H1 (cell line): ENCODE measurements around the gene LRRTM4. TPM values are rescaled to one million over a fixed set of nuclear protein-coding genes. Genes with fewer than 3 reads are reported as not detected.

ENCODE experiments used
- CTCF ChIA-PET: fragments of 300-600 bp; sonication (Branson Sonifier 250); formaldehyde crosslinking; loops from one replicate; lab custom pipeline; 2021; ENCODE audit not compliant: partially characterized antibody; lab: Charles Lee
- POLR2A ChIA-PET: fragments of 300-600 bp; sonication (Branson Sonifier 250); formaldehyde crosslinking; loops from one replicate; lab custom pipeline; 2021; ENCODE audit warnings: inconsistent platforms; ENCODE audit not compliant: partially characterized antibody; lab: Charles Lee
- DNase-seq, 2 experiments: peaks; one replicate each; pipeline versions ENCODE4 v3.0.0 to v3.0.0-alpha.2; 2010 to 2022; ENCODE audit warnings: low spot score in 2 of 2, low read depth in 1 of 2, mixed read lengths in 1 of 2
- FAIRE-seq: peaks from 2 replicates; lab custom pipeline; 2011; peaks lifted over from hg19 to GRCh38; lab: Jason Lieb, UNC
- H2AFZ ChIP-seq: 2 replicates; pipeline ENCODE4 v1.8.1; 2012; ENCODE audit warnings: low read length, inconsistent platforms
- H2AK5ac ChIP-seq: 2 replicates; pipeline ENCODE4 v1.6.1; 2013; ENCODE audit warnings: low read depth, low read length
- H2BK120ac ChIP-seq: replicated peaks from 2 replicates; pipeline ENCODE3; 2013; ENCODE audit warnings: low read depth, low read length, inconsistent platforms
- H2BK12ac ChIP-seq: 2 replicates; pipeline ENCODE4 v1.6.1; 2013; ENCODE audit warnings: low read depth, low read length
- H2BK15ac ChIP-seq: 2 replicates; pipeline ENCODE4 v1.6.1; 2013; ENCODE audit warnings: low read length
- H2BK20ac ChIP-seq: 2 replicates; pipeline ENCODE4 v1.6.1; 2013; ENCODE audit warnings: low read length
- H2BK5ac ChIP-seq: 2 replicates; pipeline ENCODE4 v1.6.1; 2013; ENCODE audit warnings: low read depth, low read length
- H3K14ac ChIP-seq: 2 replicates; pipeline ENCODE4 v1.6.1; 2013; ENCODE audit warnings: inconsistent platforms; ENCODE audit not compliant: insufficient read length
- H3K18ac ChIP-seq: 2 replicates; pipeline ENCODE4 v1.6.1; 2013; ENCODE audit warnings: low read length; ENCODE audit errors: extremely low read depth
- H3K23ac ChIP-seq: 2 replicates; pipeline ENCODE4 v1.6.1; 2013; ENCODE audit warnings: inconsistent platforms; ENCODE audit not compliant: insufficient read length
- H3K23me2 ChIP-seq: 2 replicates; pipeline ENCODE4 v1.6.1; 2013; ENCODE audit warnings: low read depth, low read length
- H3K27ac ChIP-seq: 2 replicates; pipeline ENCODE4 v1.6.1; 2011; ENCODE audit warnings: low read depth, low read length, inconsistent platforms
- H3K27me3 ChIP-seq, 4 experiments: replicated peaks in 1 of 4; 1 replicate in 1 of 4; 2 replicates in 3 of 4; pipeline versions ENCODE4 v1.6.1 to v1.8.1; 2011 to 2013; ENCODE audit warnings: low read length in 3 of 4, mild to moderate bottlenecking in 3 of 4, inconsistent platforms in 2 of 4, mixed read lengths in 2 of 4, moderate library complexity in 1 of 4; ENCODE audit not compliant: control insufficient read depth in 3 of 4, insufficient read depth in 3 of 4; ENCODE audit errors: extremely low read depth in 1 of 4
- H3K36me3 ChIP-seq, 4 experiments: 2 replicates each; pipeline versions ENCODE4 v1.6.1 to v1.8.1; 2011 to 2013; ENCODE audit warnings: mild to moderate bottlenecking in 4 of 4, low read length in 3 of 4, moderate library complexity in 2 of 4, control low read depth in 1 of 4, inconsistent platforms in 1 of 4; ENCODE audit not compliant: insufficient read depth in 4 of 4, control insufficient read depth in 2 of 4
- H3K4ac ChIP-seq: replicated peaks from 2 replicates; pipeline ENCODE3; 2013; ENCODE audit warnings: low read length, low read depth, mixed read lengths, inconsistent platforms; ENCODE audit not compliant: insufficient read length
- H3K4me1 ChIP-seq, 4 experiments: replicated peaks in 1 of 4; 1 replicate in 1 of 4; 2 replicates in 3 of 4; pipeline versions ENCODE4 v1.6.1 to v1.8.1; 2011 to 2013; ENCODE audit warnings: low read length in 3 of 4, inconsistent platforms in 2 of 4, mixed read lengths in 1 of 4; ENCODE audit not compliant: insufficient read depth in 4 of 4, control insufficient read depth in 3 of 4
- H3K4me2 ChIP-seq, 2 experiments: 2 replicates each; pipeline versions ENCODE4 v1.6.1 to v1.8.1; 2011 to 2013; ENCODE audit warnings: low read depth in 2 of 2, low read length in 2 of 2, control low read depth in 1 of 2, inconsistent platforms in 1 of 2, mild to moderate bottlenecking in 1 of 2; ENCODE audit not compliant: insufficient read depth in 1 of 2
- H3K4me3 ChIP-seq, 4 experiments: fragments of 200-600, 300-600 bp in 1 of 4; sonication (generic), shearing (Covaris generic), sonication (Bioruptor Twin) in 1 of 4; 2 replicates each; pipeline versions ENCODE4 v1.5.1 to v1.8.1; 2011 to 2016; ENCODE audit warnings: low read length in 4 of 4, low read depth in 3 of 4, control low read depth in 2 of 4, inconsistent platforms in 2 of 4, mild to moderate bottlenecking in 2 of 4, mixed read lengths in 1 of 4, moderate library complexity in 1 of 4; ENCODE audit not compliant: insufficient read depth in 2 of 4; ENCODE audit errors: extremely low read depth in 1 of 4
- H3K56ac ChIP-seq: replicated peaks from 2 replicates; pipeline ENCODE3; 2013; ENCODE audit warnings: low read depth, mild to moderate bottlenecking, mixed read lengths, low read length, inconsistent platforms; ENCODE audit not compliant: insufficient read length
- H3K79me1 ChIP-seq: 2 replicates; pipeline ENCODE4 v1.6.1; 2013; ENCODE audit warnings: low read depth, low read length, control low read depth
- H3K79me2 ChIP-seq, 2 experiments: 2 replicates each; pipeline versions ENCODE4 v1.6.1 to v1.8.1; 2012 to 2013; ENCODE audit warnings: low read length in 2 of 2, mild to moderate bottlenecking in 2 of 2, inconsistent platforms in 1 of 2; ENCODE audit not compliant: insufficient read depth in 2 of 2, control insufficient read depth in 1 of 2
- H3K9ac ChIP-seq, 4 experiments: replicated peaks in 1 of 4; 1 replicate in 1 of 4; 2 replicates in 3 of 4; pipeline versions ENCODE4 v1.6.1 to v1.8.1; 2011 to 2013; ENCODE audit warnings: low read depth in 3 of 4, low read length in 3 of 4, control low read depth in 2 of 4, mild to moderate bottlenecking in 2 of 4, moderate library complexity in 2 of 4, inconsistent platforms in 1 of 4; ENCODE audit errors: extremely low read depth in 1 of 4
- H3K9me3 ChIP-seq, 2 experiments: 2 replicates each; pipeline versions ENCODE4 v1.6.1 to v1.8.1; 2012 to 2013; ENCODE audit warnings: mild to moderate bottlenecking in 2 of 2, moderate library complexity in 2 of 2, control low read depth in 1 of 2, inconsistent platforms in 1 of 2, low read depth in 1 of 2, low read length in 1 of 2, mixed read lengths in 1 of 2; ENCODE audit not compliant: insufficient read depth in 2 of 2
- H4K20me1 ChIP-seq, 2 experiments: replicated peaks in 1 of 2; 2 replicates each; pipeline versions ENCODE3 to v1.8.1; 2011 to 2013; ENCODE audit warnings: inconsistent platforms in 2 of 2, low read length in 2 of 2, mild to moderate bottlenecking in 1 of 2; ENCODE audit not compliant: insufficient read depth in 2 of 2, control insufficient read depth in 1 of 2
- H4K5ac ChIP-seq: 2 replicates; pipeline ENCODE4 v1.6.1; 2013; ENCODE audit warnings: low read length, low read depth, mixed read lengths, inconsistent platforms; ENCODE audit not compliant: insufficient read length
- H4K8ac ChIP-seq: 2 replicates; pipeline ENCODE4 v1.8.0; 2013; ENCODE audit warnings: mild to moderate bottlenecking, moderate library complexity, low read length, inconsistent platforms; ENCODE audit not compliant: insufficient read depth; ENCODE audit errors: extremely low read depth
- H4K91ac ChIP-seq: replicated peaks from 2 replicates; pipeline ENCODE3; 2013; ENCODE audit warnings: low read length, mixed read lengths, inconsistent platforms; ENCODE audit not compliant: insufficient read length
- WGBS, 2 experiments: shearing (Covaris generic) in 1 of 2; methylation state at CpG; one replicate each; pipeline versions ENCODE4 v1.1.6 to v1.1.7; 2013 to 2015; ENCODE audit warnings: low lambda C conversion rate in 2 of 2, mixed read lengths in 2 of 2, inconsistent platforms in 1 of 2, low coverage in 1 of 2, missing lambda C conversion rate in 1 of 2; ENCODE audit not compliant: insufficient replicate concordance in 2 of 2, insufficient coverage in 1 of 2, insufficient read length in 1 of 2; ENCODE audit errors: extremely low coverage in 1 of 2, missing lambda C conversion rate in 1 of 2; 5-methylcytosine and 5-hydroxymethylcytosine counted together
- polyA plus RNA-seq, 7 experiments: library from polyadenylated mRNA; depleted of rRNA in 3 of 7; stranded (reverse) in 5 of 7; unstranded in 2 of 7; fragments of >200 nt in 5 of 7; fragments of 200-250 nt in 2 of 7; gene quantifications; 1 replicate in 5 of 7; 2 replicates in 1 of 7; 4 replicates in 1 of 7; pipeline versions ENCODE4 v1.2.1 to v1.2.3, GENCODE V29; 2011 to 2013; ENCODE audit warnings: missing spikeins in 2 of 7, mixed read lengths in 2 of 7
- total RNA-seq: library from RNA; stranded (reverse); fragmentation: NEBNext Ultra II Directional; extraction: Animal tissue kit (Norgen Biotek cat#: 25700); gene quantifications from 2 replicates; pipeline ENCODE4 v1.2.1, GENCODE V29; 2021

Gene LRRTM4
- total and polyA plus RNA-seq, 2 of the 8 experiments (the other 6 are each of a cell fraction or from before 2014, with no cell fraction given): 3.6 to 9.5 TPM

DNA sequence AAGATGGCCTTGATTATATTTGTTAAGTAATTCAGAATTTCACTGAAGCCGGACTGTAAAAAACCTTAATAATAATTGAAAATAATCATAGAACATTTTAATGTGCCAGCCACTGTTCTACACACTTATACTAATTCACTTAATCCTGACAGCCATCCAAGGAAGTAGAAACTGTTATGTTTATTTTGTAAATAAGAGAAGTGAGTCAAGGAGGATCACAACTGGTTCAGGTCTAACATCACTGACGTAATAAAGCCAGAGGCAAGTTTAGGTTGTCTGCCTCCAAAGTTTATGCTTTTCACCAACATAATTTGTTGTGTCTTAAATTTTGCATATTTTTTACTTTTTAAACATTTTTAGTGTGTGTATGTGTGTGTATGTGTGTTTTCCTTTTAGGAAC lies 436.1 kb downstream of the LRRTM4 start:
- Histone ChIP-seq H3K4ac (no peak overlapping the region), H3K27ac (no peak overlapping the region), H3K79me1 (no peaks in the 10 kb centered on the region), H2AK5ac (no peak overlapping the region), H3K79me2 (peaks cover 4 to 37% of the 10 kb centered on the region in 2 experiments; a peak in 3 of 4 replicates), H3K9me3 (no peaks in the 10 kb centered on the region), H2BK12ac (no peak overlapping the region), H4K8ac (no peak overlapping the region), H2BK15ac (no peak overlapping the region), H3K4me1 (peaks cover 0 to 20% (median 4%) of the 10 kb centered on the region in 4 experiments; a peak in 4 of 7 replicates), H3K23ac (no peak overlapping the region), H3K18ac (no peak overlapping the region), H3K9ac (no peak overlapping the region), H3K4me3 (peak overlapping the region in 1 of 4 experiments; percentile 73; a peak in 1 of 8 replicates), H2BK120ac (no peak overlapping the region), H3K23me2 (0 out of 2 replicates have a peak, but pooled peaks cover 2% of the 10 kb centered on the region), H3K56ac (no peak overlapping the region), H3K27me3 (no peaks in the 10 kb centered on the region), H3K36me3 (peaks cover 0 to 10% (median 3%) of the 10 kb centered on the region in 4 experiments; a peak in 2 of 8 replicates), H4K20me1 (no peaks in the 10 kb centered on the region), H2AFZ (no peak overlapping the region), H3K14ac (no peak overlapping the region), H2BK20ac (no peak overlapping the region), H4K91ac (no peak overlapping the region), H2BK5ac (peak overlapping the region; percentile 84; the same call in 1 of the 2 replicates), H3K4me2 (peak overlapping the region; percentile 8 to 52; a peak in 3 of 4 replicates), H4K5ac (peak overlapping the region; percentile 85)
- no peak for DNase-seq
- WGBS, 2 experiments: 74% methylated on average over 2 of the region's 2 CpGs; no CpG with 5 or more reads in 1 of the 2 experiments
- no peak for FAIRE-seq
- POLR2A ChIA-PET: interaction anchor here (1.4 kb wide), 1 partner anchor 25 kb away, joined by 3 read pairs; no protein-coding TSS in a partner anchor
- CTCF ChIA-PET: no interaction called here
